PFSK-1 (cell line): Measurements from ENCODE around the gene GCN1.

Experiments
- POLR2AphosphoS5 ChIP-seq: IDR thresholded peaks from 2 replicates; pipeline ENCODE4 v1.6.1; 2012; ENCODE audit warnings: low read depth, mild to moderate bottlenecking, control low read depth, low read length, moderate library complexity
- SIN3A ChIP-seq: IDR thresholded peaks from 2 replicates; pipeline ENCODE4 v1.6.1; 2012; ENCODE audit warnings: mild to moderate bottlenecking, low read length, moderate library complexity, borderline replicate concordance; ENCODE audit not compliant: insufficient read depth

DNA sequence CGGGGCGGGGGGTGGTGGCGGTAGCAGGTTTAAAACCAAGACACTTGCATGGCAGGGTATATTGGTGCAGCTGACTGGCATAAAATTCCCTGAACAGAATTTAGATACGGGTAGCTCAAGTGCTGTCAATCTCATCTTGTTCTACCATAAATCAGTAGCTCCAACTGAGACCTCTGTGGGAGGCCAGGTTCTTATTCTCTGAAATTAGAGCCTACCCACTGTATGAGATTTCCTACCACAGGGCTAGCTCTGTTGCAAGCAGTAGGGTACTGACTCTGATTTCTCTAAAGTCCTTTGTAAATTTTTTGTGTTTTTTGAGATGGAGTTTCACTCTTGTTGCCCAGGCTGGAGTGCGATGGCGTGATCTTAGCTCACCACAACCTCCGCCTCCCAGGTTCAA lies 9.7 kb upstream of the GCN1 start:
- TF ChIP-seq POLR2AphosphoS5 (no peak), SIN3A (no peak)
